ENCODE data around the gene FCHSD1. TPM values are rescaled to one million over a fixed set of nuclear protein-coding genes. Genes with fewer than 3 reads are reported as not detected.

FCHSD1 gene
- total RNA-seq, 1 experiment from 2014 or later = 23.1 TPM

DNA sequence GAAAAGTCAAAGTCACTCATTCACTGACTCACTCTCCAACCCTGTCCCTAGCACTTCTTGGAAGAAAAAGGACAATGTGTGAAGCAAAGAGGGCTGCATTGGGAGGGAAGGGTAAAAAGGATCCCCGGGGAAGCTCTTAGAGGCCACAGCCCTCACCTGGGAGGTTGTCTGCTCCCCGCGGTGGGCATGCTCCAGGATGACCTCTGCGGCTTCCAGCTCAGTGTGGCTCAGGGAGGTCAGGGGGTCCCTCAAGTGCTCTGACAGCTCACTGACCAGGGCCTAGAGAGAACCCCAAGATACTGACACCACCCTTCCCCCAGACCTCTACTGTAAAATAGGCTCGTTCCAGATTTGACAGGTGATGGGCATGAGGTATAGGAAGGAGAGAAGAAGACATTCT lies 4.0 kb downstream of the FCHSD1 start:
- H2AK5ac ChIP-seq (ENCODE audit: insufficient read length, low read length) = no peak overlapping the region
- H3K4me1 ChIP-seq (ENCODE audit: insufficient read depth, low read length) = no peaks in the 10 kb centered on the region; the same call in 1 of the 2 replicates
- H2BK5ac ChIP-seq (ENCODE audit: insufficient read length, low read length) = no peak overlapping the region
- Mint-ChIP-seq H3K27ac (no peak overlapping the region; a peak in 1 of 7 replicates), H3K36me3 (ENCODE audit: insufficient read depth in 1 of 3, low read depth in 3 of 3) (peaks cover 16 to 32% (median 25%) of the 10 kb centered on the region in 3 experiments; a peak in 6 of 7 replicates), H3K4me1 (peaks cover 17 to 22% of the 10 kb centered on the region in 2 experiments), H3K4me3 (no peak overlapping the region), H3K27me3 (ENCODE audit: low read depth) (peaks cover 6% of the 10 kb centered on the region; the same call in 1 of the 2 replicates), H3K9me3 (no peaks in the 10 kb centered on the region)
- no peak overlapping the region for H3K4me2 ChIP-seq (ENCODE audit: insufficient read depth, insufficient read length, low read length)
- H3K4ac ChIP-seq (ENCODE audit: low read depth, low read length) = no peak overlapping the region
- H3K14ac ChIP-seq (ENCODE audit: insufficient read depth, low read length) = no peak overlapping the region
- H3T11ph ChIP-seq (ENCODE audit: low read length) = no peak overlapping the region
- H3K9ac ChIP-seq (ENCODE audit: extremely low read depth, insufficient read length, low read length) = no peak overlapping the region
- H4K8ac ChIP-seq (replicated peaks; ENCODE audit: insufficient read length, low read depth, low read length) = no peak overlapping the region
- H3K23ac ChIP-seq (ENCODE audit: insufficient read length, low read depth, low read length) = no peak overlapping the region
- H4K20me1 ChIP-seq (ENCODE audit: control insufficient read depth, insufficient read depth, insufficient read length) = no peaks in the 10 kb centered on the region
- no peak overlapping the region for H2AFZ ChIP-seq (ENCODE audit: low read length)
- H4K91ac ChIP-seq (ENCODE audit: insufficient read length, low read depth, low read length) = no peak overlapping the region
- H3K27ac ChIP-seq (ENCODE audit: insufficient read length, low read depth, low read length) = no peak overlapping the region
- H3K79me1 ChIP-seq (ENCODE audit: insufficient read depth, low read depth, low read length, poor library complexity, severe bottlenecking) = no peaks in the 10 kb centered on the region
- no peaks in the 10 kb centered on the region for H3K27me3 ChIP-seq (ENCODE audit: insufficient read depth, low read length)
- H2BK15ac ChIP-seq (ENCODE audit: low read depth, low read length) = no peak overlapping the region
- no peak for DNase-seq
- no peak overlapping the region for H2BK12ac ChIP-seq (ENCODE audit: insufficient read length, low read depth, low read length)
- H2BK120ac ChIP-seq (ENCODE audit: low read depth, low read length, poor library complexity, severe bottlenecking) = no peak overlapping the region
- H2BK20ac ChIP-seq (ENCODE audit: low read depth, low read length, poor library complexity, severe bottlenecking) = no peak overlapping the region
- no peak overlapping the region for H3K56ac ChIP-seq (ENCODE audit: insufficient read length, low read depth, low read length)
- H3K79me2 ChIP-seq (ENCODE audit: insufficient read depth, low read length) = no peaks in the 10 kb centered on the region
- WGBS (ENCODE audit: extremely low coverage, insufficient read length, low lambda C conversion rate) = no CpG with 5 or more reads among the region's 5 CpGs
- no peak overlapping the region for H3K18ac ChIP-seq (ENCODE audit: insufficient read length, low read depth, low read length)
- H3K9me3 ChIP-seq (ENCODE audit: control insufficient read depth, low read depth, low read length) = no peaks in the 10 kb centered on the region
- no peak for TF ChIP-seq CTCF (conservative IDR thresholded peaks at IDR 0.05)
- H4K5ac ChIP-seq (ENCODE audit: insufficient read length, low read depth, low read length) = no peak overlapping the region
- peaks cover 8% of the 10 kb centered on the region for H3K23me2 ChIP-seq (ENCODE audit: insufficient read length, low read depth, low read length, poor library complexity, severe bottlenecking)
